BLaER1 (cell line): ENCODE results near the gene SFI1.
A peak's percentile ranks its signal among the peaks of the same experiment; 100 is the strongest.
"Not testable (repeated sequence)": the region's sequence is repeated elsewhere in the genome, so short reads cannot be mapped to it uniquely, and the experiment has no call there.

Source experiments
- H3K27ac ChIP-seq: shearing (Covaris generic); formaldehyde crosslinking; 2 replicates; pipeline ENCODE4 v1.8.1; 2022
- H3K27me3 ChIP-seq: shearing (Covaris generic); formaldehyde crosslinking; 2 replicates; pipeline ENCODE4 v1.8.1; 2022
- H3K36me3 ChIP-seq: shearing (Covaris generic); formaldehyde crosslinking; 2 replicates; pipeline ENCODE4 v1.8.1; 2022
- H3K4me1 ChIP-seq: shearing (Covaris generic); formaldehyde crosslinking; 2 replicates; pipeline ENCODE4 v1.8.1; 2022
- H3K4me2 ChIP-seq: shearing (Covaris generic); formaldehyde crosslinking; 2 replicates; pipeline ENCODE4 v1.8.1; 2022
- H3K4me3 ChIP-seq: shearing (Covaris generic); formaldehyde crosslinking; 2 replicates; pipeline ENCODE4 v1.8.1; 2022
- H3K9ac ChIP-seq: shearing (Covaris generic); formaldehyde crosslinking; 2 replicates; pipeline ENCODE4 v1.8.1; 2022
- H3K9me3 ChIP-seq: shearing (Covaris generic); formaldehyde crosslinking; 2 replicates; pipeline ENCODE4 v1.8.1; 2022
- H4K20me1 ChIP-seq: shearing (Covaris generic); formaldehyde crosslinking; 2 replicates; pipeline ENCODE4 v1.8.1; 2022
- Cebpa-rat ChIP-seq: shearing (Covaris generic); IDR thresholded peaks from 2 replicates; pipeline ENCODE4 v1.8.1; 2022

SFI1 gene

GRCh38 chr22:31537019-31537535, 40.7 kb downstream of the SFI1 start:
- Histone ChIP-seq H3K4me3 (no peak overlapping the region), H3K9me3 (no peaks in the 10 kb centered on the region), H3K9ac (no peak overlapping the region), H3K27me3 (no peaks in the 10 kb centered on the region), H3K36me3 (peaks cover 48% of the 10 kb centered on the region), H4K20me1 (no peaks in the 10 kb centered on the region), H3K27ac (no peak overlapping the region), H3K4me1 (peaks cover 5% of the 10 kb centered on the region; the same call in 1 of the 2 replicates), H3K4me2 (no peak overlapping the region)
- TF ChIP-seq Cebpa-rat, result no peak

DNA sequence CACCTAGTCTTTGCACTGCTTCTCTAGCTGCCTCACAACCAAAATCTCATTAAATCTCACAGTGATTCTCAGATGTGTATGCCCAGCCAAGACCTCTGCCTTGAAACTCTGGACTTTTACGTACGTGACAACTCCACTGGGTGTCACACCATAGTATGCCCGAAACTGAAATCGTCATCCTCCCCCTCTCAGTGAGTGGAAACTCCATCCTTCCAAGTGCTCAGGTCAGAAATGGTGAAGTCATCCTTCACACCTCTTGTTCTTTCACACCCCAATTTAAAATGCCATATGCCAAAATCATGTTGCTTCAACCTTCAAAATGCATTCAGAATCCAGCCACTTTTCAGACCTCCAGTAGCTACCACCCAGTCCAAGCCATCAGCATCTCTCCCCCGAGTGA, 42.5 kb downstream of the SFI1 start:
- Histone ChIP-seq H3K27me3 (no peaks in the 10 kb centered on the region), H3K9me3 (no peaks in the 10 kb centered on the region), H3K27ac (no peak overlapping the region), H3K4me2 (no peak overlapping the region), H3K4me1 (peaks cover 5% of the 10 kb centered on the region; the same call in 1 of the 2 replicates), H3K4me3 (no peak overlapping the region), H3K9ac (no peak overlapping the region), H4K20me1 (no peaks in the 10 kb centered on the region), H3K36me3 (peaks cover 38% of the 10 kb centered on the region)
- TF ChIP-seq Cebpa-rat, result no peak

DNA sequence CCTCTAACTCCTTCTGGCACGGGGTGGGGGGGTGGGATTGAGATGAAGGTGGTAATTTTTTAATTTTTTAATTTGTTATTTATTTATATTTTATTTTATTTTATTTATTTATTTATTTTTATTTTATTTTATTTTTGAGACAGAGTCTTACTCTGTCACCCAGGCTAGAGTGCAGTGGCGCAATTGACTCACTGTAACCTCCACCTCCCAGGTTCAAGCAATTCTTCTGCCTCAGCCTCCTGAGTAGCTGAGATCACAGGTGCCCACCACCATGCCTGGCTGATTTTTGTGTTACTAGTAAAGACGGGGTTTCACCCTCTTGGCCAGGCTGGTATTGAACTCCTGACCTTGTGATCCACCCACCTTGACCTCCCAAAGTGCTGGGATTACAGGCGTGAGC, 43.8 kb downstream of the SFI1 start:
- H3K9me3 ChIP-seq, H3K4me2 ChIP-seq, H3K27ac ChIP-seq, H3K9ac ChIP-seq, H4K20me1 ChIP-seq, H3K27me3 ChIP-seq, H3K4me3 ChIP-seq: not testable (repeated sequence)
- Histone ChIP-seq H3K36me3 (peaks cover 36% of the 10 kb centered on the region), H3K4me1 (peaks cover 15% of the 10 kb centered on the region)

GRCh38 chr22:31540966-31541365, 44.6 kb downstream of the SFI1 start:
- H3K9ac ChIP-seq, result no peak overlapping the region
- H4K20me1 ChIP-seq, result no peaks in the 10 kb centered on the region
- TF ChIP-seq Cebpa-rat, result no peak
- H3K4me3 ChIP-seq, result no peak overlapping the region
- H3K4me2 ChIP-seq, result no peak overlapping the region
- H3K27ac ChIP-seq, result no peak overlapping the region
- H3K9me3 ChIP-seq, result no peaks in the 10 kb centered on the region
- no peaks in the 10 kb centered on the region for H3K27me3 ChIP-seq
- peaks cover 42% of the 10 kb centered on the region for H3K36me3 ChIP-seq
- H3K4me1 ChIP-seq, result peaks cover 10% of the 10 kb centered on the region

DNA sequence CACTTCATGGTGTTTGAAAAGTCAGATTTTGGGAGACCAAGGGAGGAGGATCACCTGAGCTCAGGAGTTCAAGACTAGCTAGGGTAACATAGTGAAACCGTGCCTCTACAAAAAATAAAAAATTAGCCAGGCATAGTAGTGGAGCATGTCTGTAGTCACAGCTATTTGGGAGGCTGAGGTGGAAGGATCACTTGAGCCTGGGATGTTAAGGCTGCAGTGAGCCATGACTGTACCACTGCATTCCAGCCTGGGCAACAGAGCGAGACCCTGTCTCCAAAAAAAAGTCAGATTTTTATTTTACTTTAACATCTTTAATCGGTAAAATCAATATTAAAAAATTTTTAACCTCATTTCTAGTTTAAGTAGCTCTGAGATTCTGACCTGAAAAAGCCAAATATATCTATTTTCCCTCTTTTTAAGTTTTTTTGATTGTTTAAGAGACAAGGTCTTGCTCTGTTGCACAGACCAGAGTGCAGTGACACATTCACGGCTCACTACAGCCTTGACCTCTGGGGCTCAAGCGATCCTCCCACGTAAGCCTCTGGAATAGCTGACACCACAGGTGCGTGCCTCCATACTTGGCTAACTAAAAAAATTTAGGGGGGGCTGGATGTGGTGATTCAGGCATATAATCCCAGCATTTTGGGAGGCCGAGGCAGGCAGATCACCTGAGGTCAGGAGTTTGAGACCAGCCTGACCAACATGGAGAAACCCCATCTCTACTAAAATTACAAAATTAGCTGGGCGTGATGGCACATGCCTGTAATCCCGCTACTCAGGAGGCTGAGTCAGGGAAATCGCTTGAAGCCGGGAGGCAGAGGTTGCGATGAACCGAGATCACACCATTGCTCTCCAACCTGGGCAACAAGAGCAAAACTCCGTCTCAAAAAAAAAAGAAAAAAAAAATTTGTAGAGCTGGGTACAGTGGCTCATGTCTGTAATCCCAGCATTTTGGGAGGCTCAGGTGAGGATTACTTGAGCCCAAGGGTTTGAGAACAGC, 48.4 kb downstream of the SFI1 start:
- Histone ChIP-seq H3K27ac (no peak overlapping the region), H3K36me3 (peaks cover 58% of the 10 kb centered on the region), H3K27me3 (no peaks in the 10 kb centered on the region), H3K4me1 (peaks cover 10% of the 10 kb centered on the region), H3K9ac (no peak overlapping the region), H3K4me3 (no peak overlapping the region), H3K4me2 (peak overlapping the region; percentile 26; the same call in 1 of the 2 replicates), H3K9me3 (no peaks in the 10 kb centered on the region), H4K20me1 (no peaks in the 10 kb centered on the region)
- no peak for TF ChIP-seq Cebpa-rat

- H3K4me2 ChIP-seq, result no peak overlapping the region
- no peaks in the 10 kb centered on the region for H3K9me3 ChIP-seq
- no peak overlapping the region for H3K4me3 ChIP-seq
- no peak for TF ChIP-seq Cebpa-rat
- H3K27me3 ChIP-seq, result no peaks in the 10 kb centered on the region
- no peaks in the 10 kb centered on the region for H4K20me1 ChIP-seq
- no peak overlapping the region for H3K27ac ChIP-seq
- H3K9ac ChIP-seq, result no peak overlapping the region
- H3K36me3 ChIP-seq, result peaks cover 69% of the 10 kb centered on the region
- peaks cover 9% of the 10 kb centered on the region for H3K4me1 ChIP-seq
Observed at GRCh38 chr22:31550871-31551370, 54.6 kb downstream of the SFI1 start.

- H3K9me3 ChIP-seq, result no peaks in the 10 kb centered on the region
- H3K4me1 ChIP-seq, result peaks cover 9% of the 10 kb centered on the region
- H3K4me3 ChIP-seq, result no peak overlapping the region
- no peak overlapping the region for H3K27ac ChIP-seq
- H3K27me3 ChIP-seq, result no peaks in the 10 kb centered on the region
- no peak for TF ChIP-seq Cebpa-rat
- H4K20me1 ChIP-seq, result no peaks in the 10 kb centered on the region
- H3K36me3 ChIP-seq, result peaks cover 42% of the 10 kb centered on the region
- no peak overlapping the region for H3K9ac ChIP-seq
- no peak overlapping the region for H3K4me2 ChIP-seq
Observed at GRCh38 chr22:31556627-31557203, 60.4 kb downstream of the SFI1 start.

GRCh38 chr22:31558546-31558945, 62.2 kb downstream of the SFI1 start:
- not testable (repeated sequence) for H3K27ac ChIP-seq, H3K4me3 ChIP-seq, H3K9me3 ChIP-seq, H3K9ac ChIP-seq, H3K4me1 ChIP-seq, H3K4me2 ChIP-seq, H4K20me1 ChIP-seq, H3K27me3 ChIP-seq
- peaks cover 34% of the 10 kb centered on the region for H3K36me3 ChIP-seq

- H3K4me2 ChIP-seq, result no peak overlapping the region
- no peak for TF ChIP-seq Cebpa-rat
- no peaks in the 10 kb centered on the region for H3K9me3 ChIP-seq
- H3K27me3 ChIP-seq, result no peaks in the 10 kb centered on the region
- H3K36me3 ChIP-seq, result peaks cover 45% of the 10 kb centered on the region
- no peaks in the 10 kb centered on the region for H4K20me1 ChIP-seq
- H3K9ac ChIP-seq, result no peak overlapping the region
- H3K27ac ChIP-seq, result no peak overlapping the region
- H3K4me3 ChIP-seq, result no peak overlapping the region
- H3K4me1 ChIP-seq, result no peaks in the 10 kb centered on the region
Observed at GRCh38 chr22:31561238-31561887, 65.0 kb downstream of the SFI1 start.
